Measurements from ENCODE around the gene VSIG10L2.
"Not testable (repeated sequence)": the region's sequence is repeated elsewhere in the genome, so short reads cannot be mapped to it uniquely, and the experiment has no call there.

Gene VSIG10L2

DNA sequence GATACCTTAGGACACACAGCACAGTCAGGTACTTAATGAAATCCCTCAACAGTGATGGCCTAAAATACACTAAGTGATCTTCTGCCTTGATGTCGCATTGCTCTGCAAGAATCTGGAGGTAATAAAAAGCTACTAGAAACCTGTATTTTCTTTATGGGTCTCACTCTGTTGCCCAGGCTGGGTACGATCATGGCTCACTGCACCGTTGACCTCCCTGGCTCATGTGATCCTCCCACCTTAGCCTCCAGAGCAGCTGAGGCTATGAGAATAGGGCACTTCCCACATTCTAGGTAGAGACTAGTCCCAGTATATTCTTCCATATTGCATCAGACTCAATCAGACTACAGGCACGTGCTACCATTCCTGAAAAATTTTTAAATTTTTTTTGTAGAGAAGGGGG is 21.7 kb downstream of the VSIG10L2 start:
- no peaks in the 10 kb centered on the region for H3K27me3 Mint-ChIP-seq
- peaks cover 6% of the 10 kb centered on the region for H3K9me3 Mint-ChIP-seq
- no peak overlapping the region for H3K4me3 Mint-ChIP-seq
- H3K36me3 Mint-ChIP-seq: peaks cover 9% of the 10 kb centered on the region
- H3K4me1 Mint-ChIP-seq: no peaks in the 10 kb centered on the region
- no peak overlapping the region for H3K27ac Mint-ChIP-seq

DNA sequence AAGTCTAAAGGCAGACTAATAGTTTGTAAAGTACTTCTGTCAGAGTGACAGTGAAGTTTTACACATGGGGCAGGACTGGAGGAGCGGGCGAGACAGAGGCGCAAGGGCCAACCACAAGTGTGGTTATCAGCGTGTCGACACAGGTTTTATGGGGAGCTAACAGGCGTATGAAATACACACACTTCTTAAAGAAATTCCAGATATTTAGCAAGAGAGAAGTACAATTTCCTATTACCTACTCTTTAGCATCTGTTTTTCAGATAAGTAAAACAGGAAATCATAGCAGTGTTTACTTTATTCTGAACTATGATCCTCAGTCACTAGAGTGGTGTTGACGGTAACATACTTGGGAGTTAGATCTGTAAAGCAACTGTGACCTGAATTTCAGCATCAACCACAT is 22.5 kb downstream of the VSIG10L2 start:
- H3K9me3 Mint-ChIP-seq: no peaks in the 10 kb centered on the region
- H3K27me3 Mint-ChIP-seq: no peaks in the 10 kb centered on the region
- H3K36me3 Mint-ChIP-seq: peaks cover under 1% of the 10 kb centered on the region

DNA sequence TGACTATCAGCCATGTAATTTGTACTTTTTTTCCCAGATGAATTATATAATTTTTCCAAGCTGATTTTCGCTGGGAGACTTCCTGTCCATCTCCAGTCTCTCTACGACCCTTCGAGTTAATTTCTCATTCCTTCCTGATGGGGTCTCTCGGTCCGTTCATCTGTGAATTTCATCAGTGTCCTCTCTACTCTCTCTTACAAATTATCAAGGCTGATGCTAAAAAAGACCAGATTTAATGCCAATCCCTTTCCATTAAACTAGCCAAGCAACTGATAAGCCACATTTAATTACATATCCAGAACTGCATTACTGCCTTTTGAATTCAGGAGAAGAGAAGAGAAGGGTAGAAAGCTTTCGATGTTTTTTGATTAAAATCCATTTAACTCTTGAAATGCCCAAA is 25.8 kb downstream of the VSIG10L2 start:
- H3K9me3 Mint-ChIP-seq: no peaks in the 10 kb centered on the region
- no peaks in the 10 kb centered on the region for H3K4me1 Mint-ChIP-seq
- H3K27ac Mint-ChIP-seq: no peak overlapping the region
- H3K4me3 Mint-ChIP-seq: no peak overlapping the region
- H3K36me3 Mint-ChIP-seq: no peaks in the 10 kb centered on the region
- H3K27me3 Mint-ChIP-seq: no peaks in the 10 kb centered on the region

More for the DNA sequence above, 22.5 kb downstream of the VSIG10L2 start:
- Mint-ChIP-seq H3K27ac (no peak overlapping the region), H3K4me3 (no peak overlapping the region), H3K4me1 (no peaks in the 10 kb centered on the region)

DNA sequence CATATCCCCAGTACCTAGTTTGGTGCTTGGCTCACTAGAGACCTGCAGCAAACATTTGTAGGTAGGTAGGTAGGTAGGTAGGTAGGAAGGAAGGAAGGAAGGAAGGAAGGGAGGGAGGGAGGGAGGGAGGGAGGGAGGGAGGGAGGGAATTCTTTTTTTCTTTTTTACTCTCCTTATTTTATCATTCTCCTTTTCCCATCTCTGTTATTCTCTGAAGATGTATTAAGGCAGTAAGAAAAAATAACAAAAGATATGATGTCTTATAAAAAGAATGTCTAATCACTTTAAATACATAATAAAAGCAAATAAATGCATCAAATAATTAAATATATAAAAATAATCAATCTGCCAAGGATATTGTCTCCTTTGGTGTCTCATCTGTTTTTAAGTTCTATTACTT is 28.4 kb downstream of the VSIG10L2 start:
- Mint-ChIP-seq H3K4me1 (no peaks in the 10 kb centered on the region), H3K27me3 (no peaks in the 10 kb centered on the region), H3K27ac (no peak overlapping the region), H3K36me3 (no peaks in the 10 kb centered on the region), H3K9me3 (no peaks in the 10 kb centered on the region), H3K4me3 (no peak overlapping the region)

GRCh38 chr11:125975634-125976033 is 29.8 kb downstream of the VSIG10L2 start:
- Mint-ChIP-seq H3K36me3 (peaks cover 2% of the 10 kb centered on the region), H3K4me3 (no peak overlapping the region), H3K27me3 (no peaks in the 10 kb centered on the region), H3K9me3 (no peaks in the 10 kb centered on the region), H3K4me1 (no peaks in the 10 kb centered on the region), H3K27ac (no peak overlapping the region)

DNA sequence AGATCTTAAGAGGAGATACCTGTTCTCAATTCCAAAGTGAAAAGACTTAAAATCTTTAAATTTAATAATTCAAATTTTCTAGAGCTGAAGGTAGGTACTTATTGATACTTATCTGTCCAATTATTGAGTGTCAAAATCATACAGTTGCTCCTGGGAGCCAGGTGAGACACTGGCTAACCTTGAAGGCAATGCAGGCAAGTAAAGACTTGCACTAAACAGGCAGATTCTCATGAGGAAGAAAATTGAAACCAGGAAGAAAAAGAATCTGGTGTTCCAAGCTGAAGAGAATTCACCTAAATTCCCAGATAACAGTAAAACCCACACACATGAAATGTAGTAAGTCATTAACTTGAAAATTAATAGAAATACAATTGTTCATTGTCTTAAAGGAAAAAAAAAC is 30.3 kb downstream of the VSIG10L2 start:
- H3K36me3 Mint-ChIP-seq: peaks cover 2% of the 10 kb centered on the region
- H3K4me3 Mint-ChIP-seq: no peak overlapping the region
- no peaks in the 10 kb centered on the region for H3K27me3 Mint-ChIP-seq
- H3K27ac Mint-ChIP-seq: no peak overlapping the region
- no peaks in the 10 kb centered on the region for H3K4me1 Mint-ChIP-seq
- no peaks in the 10 kb centered on the region for H3K9me3 Mint-ChIP-seq

DNA sequence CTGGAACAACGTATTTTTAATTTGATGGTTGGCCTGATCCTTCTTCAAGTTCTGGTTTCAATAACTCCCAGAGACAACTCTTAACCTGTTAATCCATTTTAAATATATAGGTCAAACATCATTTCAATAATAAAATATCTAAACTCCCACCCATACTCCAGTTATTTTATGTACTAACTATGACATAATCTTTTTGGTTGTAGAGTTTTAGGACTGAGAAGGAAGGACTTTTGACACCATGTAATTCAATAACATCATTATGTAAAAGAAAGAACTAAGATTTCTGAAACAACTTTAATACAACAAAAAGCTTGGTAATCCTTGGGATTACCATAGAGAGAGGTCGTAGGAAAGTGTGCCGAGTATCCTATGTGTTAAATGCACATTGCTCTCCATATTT is 31.5 kb downstream of the VSIG10L2 start:
- Mint-ChIP-seq H3K9me3 (no peaks in the 10 kb centered on the region), H3K27me3 (no peaks in the 10 kb centered on the region), H3K4me1 (no peaks in the 10 kb centered on the region), H3K36me3 (peaks cover 2% of the 10 kb centered on the region), H3K4me3 (no peak overlapping the region), H3K27ac (no peak overlapping the region)

DNA sequence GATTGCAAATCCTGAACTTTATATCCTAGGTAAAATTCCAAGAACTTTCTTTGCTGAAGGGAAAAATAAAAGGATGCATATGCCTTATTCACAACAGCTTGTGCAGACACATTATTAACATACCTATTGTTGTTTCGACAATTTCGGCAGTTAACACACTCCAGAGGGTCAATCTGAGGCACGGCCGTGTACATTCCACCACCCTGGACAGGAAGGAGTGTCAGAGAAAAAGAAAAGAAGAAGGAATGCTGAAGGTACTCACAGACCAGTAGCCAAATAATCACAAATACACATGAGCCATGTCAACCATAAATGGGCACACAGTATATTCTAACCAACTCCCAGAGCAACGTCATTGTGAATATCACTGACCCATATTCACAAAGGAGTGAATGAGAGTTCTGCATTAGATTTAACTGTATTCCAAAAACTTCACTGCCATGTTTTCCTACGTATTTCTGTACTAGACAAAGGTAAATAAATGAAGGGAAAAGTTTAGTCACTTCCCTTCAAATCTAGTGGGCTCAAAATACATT is 32.4 kb downstream of the VSIG10L2 start:
- Mint-ChIP-seq H3K27me3 (no peaks in the 10 kb centered on the region), H3K4me3 (no peak overlapping the region), H3K36me3 (peaks cover 6% of the 10 kb centered on the region)

GRCh38 chr11:125978778-125979407 is 33.0 kb downstream of the VSIG10L2 start:
- H3K27ac Mint-ChIP-seq: no peak overlapping the region
- peaks cover 10% of the 10 kb centered on the region for H3K36me3 Mint-ChIP-seq
- no peaks in the 10 kb centered on the region for H3K27me3 Mint-ChIP-seq
- no peaks in the 10 kb centered on the region for H3K9me3 Mint-ChIP-seq
- no peak overlapping the region for H3K4me3 Mint-ChIP-seq
- H3K4me1 Mint-ChIP-seq: no peaks in the 10 kb centered on the region

More for the DNA sequence above, 32.4 kb downstream of the VSIG10L2 start:
- Mint-ChIP-seq H3K9me3 (no peaks in the 10 kb centered on the region), H3K4me1 (no peaks in the 10 kb centered on the region), H3K27ac (no peak overlapping the region)

DNA sequence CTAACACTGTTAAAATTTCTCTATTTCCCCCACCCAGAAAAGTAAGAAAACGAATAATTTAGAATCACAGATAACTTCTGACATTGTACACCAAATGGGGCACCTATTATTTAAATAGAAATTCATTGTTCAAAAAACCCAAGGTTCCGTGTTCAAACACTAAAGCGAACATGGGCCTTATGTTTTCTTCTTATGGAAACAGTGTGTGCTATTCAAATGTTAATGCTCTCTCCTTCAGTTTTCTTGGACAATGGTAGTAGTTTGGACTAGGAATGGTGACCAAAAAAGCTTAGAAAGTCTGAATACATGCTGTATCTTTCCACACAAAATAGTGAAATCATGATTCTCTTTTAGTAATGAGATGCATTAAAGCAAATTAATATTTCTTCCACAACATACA is 33.7 kb downstream of the VSIG10L2 start:
- no peak overlapping the region for H3K4me3 Mint-ChIP-seq
- no peak overlapping the region for H3K27ac Mint-ChIP-seq
- no peaks in the 10 kb centered on the region for H3K4me1 Mint-ChIP-seq
- no peaks in the 10 kb centered on the region for H3K9me3 Mint-ChIP-seq
- no peaks in the 10 kb centered on the region for H3K27me3 Mint-ChIP-seq
- peaks cover 10% of the 10 kb centered on the region for H3K36me3 Mint-ChIP-seq

DNA sequence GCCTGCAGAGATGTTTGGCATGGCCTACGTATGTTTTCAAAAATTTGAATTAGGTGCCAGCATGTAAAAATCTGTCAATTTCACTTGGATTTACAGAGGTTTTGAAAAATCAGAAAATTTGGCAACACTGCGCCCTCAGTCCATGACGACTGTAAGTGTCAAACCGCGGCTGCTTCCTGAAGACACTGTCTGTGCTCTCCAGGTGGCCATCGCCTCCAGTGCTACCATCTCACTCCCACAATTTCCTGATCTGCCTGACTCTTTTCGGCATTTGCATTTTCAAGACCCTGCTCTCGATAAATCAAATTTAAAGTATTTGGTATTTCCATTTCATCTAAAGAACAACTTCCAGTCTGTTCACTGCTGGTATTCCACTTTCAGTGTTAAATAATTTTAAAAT is 34.6 kb downstream of the VSIG10L2 start:
- Mint-ChIP-seq H3K36me3 (peaks cover 10% of the 10 kb centered on the region), H3K27me3 (no peaks in the 10 kb centered on the region), H3K9me3 (no peaks in the 10 kb centered on the region), H3K27ac (no peak overlapping the region), H3K4me1 (no peaks in the 10 kb centered on the region), H3K4me3 (no peak overlapping the region)

DNA sequence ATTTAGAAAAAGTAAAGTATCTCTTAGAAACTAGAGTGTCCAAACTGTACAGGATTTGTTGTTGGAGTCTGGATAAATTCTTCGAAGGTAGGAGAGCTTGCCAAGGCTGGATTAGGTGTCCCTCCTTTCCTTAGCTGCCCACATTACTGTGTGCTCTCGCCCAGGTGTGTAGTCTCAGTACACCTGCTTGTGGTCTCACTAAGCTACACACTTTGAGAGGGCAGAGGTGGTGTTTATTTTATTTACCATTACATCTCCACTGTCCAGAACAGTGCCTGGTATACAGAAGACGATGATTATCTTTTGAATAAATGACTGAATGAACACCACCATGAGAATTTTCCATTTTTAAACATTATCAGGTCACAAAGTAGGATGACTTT is 36.5 kb downstream of the VSIG10L2 start:
- Mint-ChIP-seq H3K27me3 (no peaks in the 10 kb centered on the region), H3K9me3 (no peaks in the 10 kb centered on the region), H3K36me3 (peaks cover 13% of the 10 kb centered on the region), H3K4me3 (no peak overlapping the region), H3K4me1 (no peaks in the 10 kb centered on the region), H3K27ac (no peak overlapping the region)

DNA sequence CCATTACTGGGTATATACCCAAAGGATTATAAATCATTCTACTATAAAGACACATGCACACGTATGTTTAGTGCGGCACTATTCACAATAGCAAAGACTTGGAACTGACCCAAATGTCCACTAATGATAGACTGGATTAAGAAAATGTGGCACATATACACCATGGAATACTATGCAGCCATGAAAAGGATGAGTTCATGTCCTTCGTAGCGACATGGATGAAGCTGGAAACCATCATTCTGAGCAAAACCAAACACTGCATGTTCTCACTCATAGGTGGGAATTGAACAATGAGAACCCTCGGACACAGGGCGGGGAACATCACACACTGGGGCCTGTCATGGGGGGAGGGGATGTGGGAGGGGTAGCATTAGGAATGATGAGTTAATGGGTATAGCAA is 40.1 kb downstream of the VSIG10L2 start:
- H3K4me3 Mint-ChIP-seq, H3K4me1 Mint-ChIP-seq, H3K27me3 Mint-ChIP-seq: not testable (repeated sequence)

GRCh38 chr11:125987066-125987641 is 41.3 kb downstream of the VSIG10L2 start:
- no peaks in the 10 kb centered on the region for H3K4me1 Mint-ChIP-seq
- no peaks in the 10 kb centered on the region for H3K9me3 Mint-ChIP-seq
- peaks cover 13% of the 10 kb centered on the region for H3K36me3 Mint-ChIP-seq
- no peak overlapping the region for H3K27ac Mint-ChIP-seq
- no peak overlapping the region for H3K4me3 Mint-ChIP-seq
- H3K27me3 Mint-ChIP-seq: no peaks in the 10 kb centered on the region

More for the DNA sequence above, 40.1 kb downstream of the VSIG10L2 start:
- peaks cover 13% of the 10 kb centered on the region for H3K36me3 Mint-ChIP-seq
- not testable (repeated sequence) for H3K9me3 Mint-ChIP-seq, H3K27ac Mint-ChIP-seq

- no peaks in the 10 kb centered on the region for H3K9me3 Mint-ChIP-seq
Observed at GRCh38 chr11:125990244-125990643, 44.4 kb downstream of the VSIG10L2 start.

GRCh38 chr11:125992893-125993292 is 47.0 kb downstream of the VSIG10L2 start:
- no peak overlapping the region for H3K27ac Mint-ChIP-seq
- no peak overlapping the region for H3K4me3 Mint-ChIP-seq
- no peaks in the 10 kb centered on the region for H3K4me1 Mint-ChIP-seq
- peaks cover 6% of the 10 kb centered on the region for H3K36me3 Mint-ChIP-seq
- no peaks in the 10 kb centered on the region for H3K9me3 Mint-ChIP-seq
- H3K27me3 Mint-ChIP-seq: no peaks in the 10 kb centered on the region

More at GRCh38 chr11:125990244-125990643, 44.4 kb downstream of the VSIG10L2 start:
- peaks cover 7% of the 10 kb centered on the region for H3K36me3 Mint-ChIP-seq
- H3K27me3 Mint-ChIP-seq: no peaks in the 10 kb centered on the region
- H3K27ac Mint-ChIP-seq: no peak overlapping the region
- H3K4me3 Mint-ChIP-seq: no peak overlapping the region
- no peaks in the 10 kb centered on the region for H3K4me1 Mint-ChIP-seq

GRCh38 chr11:125994509-125994908 is 48.7 kb downstream of the VSIG10L2 start:
- H3K4me1 Mint-ChIP-seq: no peaks in the 10 kb centered on the region
- H3K9me3 Mint-ChIP-seq: no peaks in the 10 kb centered on the region
- no peaks in the 10 kb centered on the region for H3K27me3 Mint-ChIP-seq
- no peak overlapping the region for H3K4me3 Mint-ChIP-seq
- H3K36me3 Mint-ChIP-seq: peaks cover 5% of the 10 kb centered on the region
- H3K27ac Mint-ChIP-seq: no peak overlapping the region
